ENCODE data around the gene GM2A.
"Not testable (repeated sequence)": the region's sequence is repeated elsewhere in the genome, so short reads cannot be mapped to it uniquely, and the experiment has no call there.

The GM2A gene

DNA sequence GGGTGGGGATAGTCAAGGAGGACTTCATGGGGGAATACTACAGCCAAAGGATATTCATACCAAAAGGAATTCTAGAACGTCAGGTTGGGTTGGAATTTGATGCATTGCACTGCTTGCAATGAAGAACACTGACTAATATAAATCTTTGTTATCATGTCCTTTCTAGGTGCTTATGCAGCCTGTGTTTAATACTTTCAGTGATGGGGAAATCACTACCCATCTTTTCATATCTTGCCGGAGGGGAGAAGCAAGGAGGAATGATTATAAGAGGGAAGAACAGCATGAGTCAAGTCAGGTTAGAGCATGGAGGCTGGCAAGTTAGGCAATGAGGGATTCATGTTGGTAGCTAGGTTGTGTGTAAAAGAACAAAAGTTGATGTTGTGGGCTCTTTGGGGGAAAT is 24.0 kb upstream of the GM2A start:
- DNase-seq = no peak

DNA sequence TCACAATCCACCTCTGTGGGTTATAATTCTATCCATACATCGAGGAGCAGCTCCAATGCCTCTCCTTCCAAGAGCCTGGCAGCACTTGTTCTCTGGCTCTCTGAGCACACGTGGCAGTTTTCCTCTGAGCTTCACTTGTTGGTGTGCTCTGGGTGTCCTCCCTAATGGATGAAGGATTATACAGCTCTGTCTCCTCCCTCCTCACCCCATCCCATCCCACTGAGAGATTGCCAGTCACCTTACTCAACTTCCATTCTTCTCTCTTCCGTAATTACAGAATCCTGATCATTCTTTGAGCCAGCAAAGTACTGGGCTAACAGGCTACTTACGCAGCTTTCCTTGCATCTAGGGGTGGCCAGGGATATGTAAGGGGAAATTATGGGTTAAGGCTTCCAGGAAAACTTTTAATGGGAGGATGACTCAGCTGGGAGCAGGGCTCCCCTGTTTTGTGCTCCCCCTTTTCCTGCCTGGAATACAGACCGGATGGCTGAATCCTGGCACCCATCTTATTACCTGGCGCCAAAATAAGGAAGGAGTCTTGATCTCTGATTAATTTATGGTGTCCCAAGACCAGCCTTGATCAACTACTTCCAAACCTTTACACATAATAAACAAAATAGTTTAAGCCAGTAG is 22.8 kb upstream of the GM2A start:
- no peak for DNase-seq

- no peak for DNase-seq
Measured at GRCh38 chr5:151231359-151231758, 21.6 kb upstream of the GM2A start.

DNA sequence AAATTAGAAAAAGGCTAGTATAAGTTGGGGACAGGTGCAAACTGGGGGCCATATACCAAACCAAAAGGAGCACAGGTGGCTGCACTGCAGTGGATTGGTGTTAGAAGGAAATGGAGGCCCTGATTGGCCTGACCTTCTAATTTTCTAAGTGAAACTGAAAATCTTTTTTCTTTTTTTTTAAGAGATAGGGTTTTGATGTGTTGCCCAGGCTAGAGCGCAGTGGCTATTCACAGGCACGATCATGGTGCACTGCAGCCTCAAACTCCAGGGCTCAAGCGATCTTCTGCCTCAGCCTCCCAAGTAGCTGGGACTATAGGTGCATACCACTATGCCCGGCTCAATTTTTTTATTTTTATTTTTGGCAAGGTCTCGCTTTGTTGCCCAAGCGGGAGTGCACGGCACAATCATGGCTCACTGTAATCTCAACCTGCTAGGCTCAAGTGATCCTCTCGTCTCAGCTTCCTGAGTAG is 19.3 kb upstream of the GM2A start:
- no peak for DNase-seq

- DNase-seq = no peak
Measured at GRCh38 chr5:151234476-151235238, 18.3 kb upstream of the GM2A start.

DNA sequence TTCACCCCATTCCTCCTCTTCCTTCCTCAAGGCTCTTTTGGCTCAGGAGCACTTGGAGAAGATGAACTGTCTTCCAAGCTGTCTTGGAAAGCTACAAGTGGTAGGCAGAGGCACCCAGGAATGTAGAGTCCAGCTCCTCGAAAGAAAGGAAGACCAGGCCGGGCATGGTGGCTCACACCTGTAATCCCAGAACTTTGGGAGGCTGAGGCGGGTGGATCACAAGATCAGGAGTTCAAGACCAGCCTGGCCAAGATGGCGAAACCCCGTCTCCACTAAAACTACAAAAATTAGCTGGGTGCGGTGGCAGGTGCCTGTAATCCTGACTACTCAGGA is 17.8 kb upstream of the GM2A start:
- not testable (repeated sequence) for DNase-seq

GRCh38 chr5:151236888-151237287 is 16.1 kb upstream of the GM2A start:
- DNase-seq = no peak

DNA sequence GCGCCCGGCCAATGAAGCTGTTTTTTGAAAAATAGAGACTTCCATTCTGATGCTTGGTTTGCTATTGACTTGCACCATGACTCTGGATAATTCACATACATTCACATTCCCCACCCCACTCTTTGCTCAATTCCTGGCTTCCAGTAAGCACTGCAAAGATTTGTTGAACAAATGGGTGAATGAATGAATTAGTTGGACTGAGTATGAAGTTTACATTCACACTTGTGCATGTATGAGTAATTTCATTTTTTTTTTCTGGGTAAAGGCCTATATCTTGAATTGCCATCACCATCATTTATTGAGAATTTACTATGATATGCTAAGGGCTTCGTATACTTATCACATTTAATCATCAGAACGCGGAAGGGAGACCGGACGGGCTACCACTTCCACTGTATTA is 15.3 kb upstream of the GM2A start:
- no peak for DNase-seq

- DNase-seq = no peak
Measured at GRCh38 chr5:151238303-151238741, 14.7 kb upstream of the GM2A start.

GRCh38 chr5:151239237-151239861 is 13.6 kb upstream of the GM2A start:
- peak; percentile 40 for DNase-seq

GRCh38 chr5:151240268-151240835 is 12.6 kb upstream of the GM2A start:
- DNase-seq = not testable (repeated sequence)

GRCh38 chr5:151240924-151241635 is 11.9 kb upstream of the GM2A start:
- no peak for DNase-seq

- no peak for DNase-seq
Measured at GRCh38 chr5:151243127-151243526, 9.9 kb upstream of the GM2A start.

DNA sequence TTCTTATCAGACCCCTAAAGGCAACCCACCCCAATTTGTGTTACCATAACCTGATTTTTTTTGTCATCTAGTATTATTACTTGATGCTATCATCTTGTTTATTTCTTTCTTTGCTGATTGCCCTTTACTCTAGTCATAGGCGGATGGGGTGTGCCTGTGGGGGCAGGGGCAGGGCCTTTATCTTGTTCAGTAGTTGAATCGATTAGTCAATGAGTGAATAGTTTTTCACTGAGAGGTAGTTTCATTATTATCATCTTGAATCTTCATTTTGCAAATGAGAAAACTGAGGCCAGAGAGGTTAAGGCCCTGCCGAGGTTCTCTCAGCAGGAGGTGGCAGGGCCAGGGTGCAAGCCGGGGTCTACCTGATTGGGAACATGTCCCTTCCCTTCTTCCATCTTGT is 9.4 kb upstream of the GM2A start:
- no peak for DNase-seq

DNA sequence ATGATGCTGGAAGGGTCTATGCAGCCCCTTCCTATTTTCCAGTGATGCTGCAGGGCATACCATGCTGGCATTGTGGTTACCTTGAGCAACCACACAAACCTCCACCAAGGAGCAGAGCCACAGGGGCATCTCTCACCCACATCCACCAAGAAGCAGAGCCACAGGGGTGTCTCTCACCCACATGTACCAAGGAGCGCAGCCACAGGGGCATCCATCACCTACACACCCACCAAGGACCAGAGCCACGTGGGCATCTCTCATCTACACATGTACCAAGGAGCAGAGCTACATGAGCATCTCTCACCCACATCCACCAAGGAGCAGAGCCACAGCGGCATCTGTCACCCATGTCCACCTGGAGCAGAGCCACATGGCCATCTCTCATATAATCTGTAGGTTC is 8.8 kb upstream of the GM2A start:
- no peak for DNase-seq

DNA sequence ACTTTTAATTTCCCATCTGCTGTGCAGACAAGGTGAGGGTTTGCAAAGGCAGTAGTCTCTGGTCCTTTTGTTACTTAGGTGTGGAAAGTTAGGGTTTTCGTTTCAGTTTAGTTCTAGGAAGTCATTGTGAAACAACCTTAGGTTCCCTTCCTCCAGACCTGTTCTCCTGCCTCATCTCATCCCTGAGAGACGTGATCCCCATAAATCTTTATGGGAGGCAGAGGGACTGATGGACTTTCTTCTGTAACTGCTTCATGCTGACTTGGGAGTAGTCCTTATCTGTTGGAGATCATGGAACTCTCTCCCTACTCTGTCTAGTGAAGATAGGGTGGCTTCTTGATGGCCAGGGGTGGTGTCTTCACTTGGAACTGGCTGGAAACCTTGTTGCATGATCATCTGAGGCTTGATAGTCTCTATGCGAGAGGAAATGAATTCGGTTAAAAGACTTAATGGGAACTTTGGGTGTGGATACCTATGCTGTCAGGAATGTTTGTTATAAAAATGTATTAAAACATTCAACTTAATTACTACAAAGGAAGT is 7.2 kb upstream of the GM2A start:
- DNase-seq = no peak

DNA sequence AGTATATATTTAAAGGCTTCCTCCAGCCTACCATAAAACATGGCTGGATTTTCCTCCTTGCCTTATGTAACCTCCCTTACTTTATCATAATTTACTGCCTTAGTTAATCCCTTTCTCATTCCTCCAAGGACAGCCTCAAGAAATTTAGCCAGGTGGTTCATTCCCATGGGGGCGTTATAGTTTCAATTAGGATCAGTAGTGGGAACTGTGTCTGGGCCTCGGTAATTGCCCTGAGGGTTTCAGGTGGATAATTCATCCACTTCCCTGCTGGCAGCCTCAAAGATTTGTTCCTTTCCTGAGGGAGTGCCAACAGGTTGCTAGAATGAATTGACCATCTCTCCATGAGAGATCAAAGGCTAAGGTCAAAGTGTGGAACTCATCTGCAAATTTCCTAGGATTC is 4.3 kb upstream of the GM2A start:
- DNase-seq = no peak

DNA sequence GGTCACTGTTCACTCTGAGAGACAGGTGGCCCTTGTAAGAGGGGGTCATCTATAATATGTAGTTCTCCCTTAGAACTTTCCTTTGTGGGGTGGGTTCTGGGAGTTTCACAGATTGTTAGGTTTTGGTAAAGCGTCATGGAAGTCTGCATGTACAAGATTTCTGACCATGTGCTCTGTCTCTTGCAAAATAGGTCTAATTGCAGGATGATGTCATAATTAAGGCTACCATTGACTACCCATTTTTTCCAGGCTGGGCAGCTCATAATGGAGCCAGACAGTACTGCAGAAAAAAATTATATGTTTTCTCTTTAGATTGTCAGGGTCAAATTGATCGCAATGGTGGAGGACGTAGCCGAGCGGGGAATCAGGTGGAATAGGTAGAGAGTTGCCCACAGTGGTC is 3.7 kb upstream of the GM2A start:
- DNase-seq = no peak

DNA sequence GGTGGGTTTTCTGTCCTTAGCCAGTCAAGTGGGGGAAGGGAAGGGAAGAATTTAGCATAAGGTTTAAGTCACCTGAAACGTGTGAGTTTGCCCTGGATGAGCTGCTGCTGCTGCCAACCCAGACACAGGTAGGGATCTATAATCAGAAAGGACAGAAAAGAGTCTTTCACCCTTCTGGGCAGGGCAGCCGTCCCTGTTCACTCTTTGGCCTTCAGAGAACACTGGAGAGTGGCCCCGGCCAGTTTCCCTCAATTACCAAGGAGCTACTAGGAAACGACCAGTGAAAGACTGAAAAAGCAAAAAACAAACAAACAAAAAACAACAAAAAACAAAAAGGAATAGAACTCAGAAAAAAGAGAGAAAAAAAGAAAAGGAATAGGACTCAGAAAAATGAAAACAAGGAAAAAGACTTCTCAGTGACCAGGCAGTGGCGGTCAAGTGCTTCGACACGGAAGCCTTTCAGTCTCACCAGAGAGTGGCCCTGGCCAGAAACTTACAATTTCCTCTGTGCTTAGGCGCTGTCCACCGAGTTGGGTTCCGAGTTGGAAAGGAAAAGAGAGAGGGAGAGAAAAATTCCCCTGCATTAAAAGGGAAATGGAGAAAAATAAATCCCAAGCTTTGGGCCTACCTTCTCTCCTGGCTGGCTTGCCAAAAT is 2.5 kb upstream of the GM2A start:
- no peak for DNase-seq

- peak; percentile 71 for DNase-seq
Measured at GRCh38 chr5:151251001-151251551, 1.9 kb upstream of the GM2A start.

DNA sequence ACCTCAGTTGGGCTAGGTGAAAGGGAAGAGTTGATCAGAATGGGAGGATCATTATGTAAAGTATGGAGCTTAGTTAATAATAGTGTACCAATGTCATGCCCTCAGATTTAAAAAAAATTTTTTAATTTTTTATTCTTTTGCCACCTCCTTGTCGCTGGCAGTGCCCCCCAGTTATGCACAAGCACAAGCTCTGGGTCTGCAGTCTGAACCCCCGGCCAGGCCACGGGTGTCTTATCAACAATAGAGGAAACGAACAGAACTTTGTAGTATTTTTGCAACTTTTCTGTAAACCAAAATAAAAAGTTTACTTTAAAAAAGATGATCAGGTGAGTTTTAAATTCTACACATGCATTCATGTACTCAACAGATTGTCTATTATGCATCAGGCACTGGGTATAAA is 1.4 kb upstream of the GM2A start:
- no peak for DNase-seq

GRCh38 chr5:151253605-151253950 is 593 bp downstream of the GM2A start:
- DNase-seq = no peak
